ENCODE data around the gene PRSS50.
A peak's percentile ranks its signal among the peaks of the same experiment; 100 is the strongest.
"Not testable (repeated sequence)": the region's sequence is repeated elsewhere in the genome, so short reads cannot be mapped to it uniquely, and the experiment has no call there.

Gene PRSS50

GRCh38 chr3:46707601-46708011, 10.1 kb downstream of the PRSS50 start:
- DNase-seq = peak; percentile 10

- peak; percentile 13 for DNase-seq
Measured at GRCh38 chr3:46706771-46707582, 10.7 kb downstream of the PRSS50 start.

DNA sequence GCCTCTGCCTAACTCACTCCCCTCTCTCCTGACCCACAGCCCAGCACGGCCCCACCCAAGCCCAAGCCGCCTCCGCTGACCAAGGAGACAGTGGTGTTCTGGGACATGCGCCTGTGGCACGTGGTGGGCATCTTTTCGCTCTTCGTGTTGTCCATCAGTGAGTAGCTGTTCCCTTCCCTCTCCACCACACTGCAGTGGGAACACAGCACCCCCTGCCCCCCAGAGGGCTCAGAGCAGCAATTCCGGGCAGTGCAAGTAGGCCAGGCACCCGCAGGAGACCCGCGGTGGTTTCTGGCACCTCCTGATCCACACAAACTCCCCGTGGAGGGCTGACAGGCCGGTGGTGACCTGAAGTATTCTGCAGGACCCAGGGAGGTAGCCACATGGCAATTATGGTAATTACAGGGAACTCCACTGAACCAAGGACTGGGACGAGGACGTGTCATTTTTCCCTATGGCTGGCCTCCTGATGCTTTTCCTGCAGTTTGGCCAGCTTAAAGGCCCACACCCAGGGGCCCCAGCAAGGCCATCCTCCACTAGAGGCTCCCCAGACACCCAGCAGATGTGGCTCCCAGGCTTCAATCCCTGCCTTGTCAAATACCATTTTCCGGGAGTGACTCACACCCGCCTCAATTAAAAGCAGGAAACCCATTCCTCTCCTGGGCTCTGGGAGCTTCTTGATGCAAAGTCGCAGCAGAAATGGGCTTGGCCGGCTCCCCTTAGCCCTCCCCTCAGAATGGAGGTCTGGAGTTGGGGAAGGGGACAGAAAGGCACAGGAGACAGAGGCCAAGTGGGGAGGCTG, 11.7 kb downstream of the PRSS50 start:
- DNase-seq = peak; percentile 81

- DNase-seq = peak; percentile 87
Measured at GRCh38 chr3:46705022-46705530, 12.6 kb downstream of the PRSS50 start.

DNA sequence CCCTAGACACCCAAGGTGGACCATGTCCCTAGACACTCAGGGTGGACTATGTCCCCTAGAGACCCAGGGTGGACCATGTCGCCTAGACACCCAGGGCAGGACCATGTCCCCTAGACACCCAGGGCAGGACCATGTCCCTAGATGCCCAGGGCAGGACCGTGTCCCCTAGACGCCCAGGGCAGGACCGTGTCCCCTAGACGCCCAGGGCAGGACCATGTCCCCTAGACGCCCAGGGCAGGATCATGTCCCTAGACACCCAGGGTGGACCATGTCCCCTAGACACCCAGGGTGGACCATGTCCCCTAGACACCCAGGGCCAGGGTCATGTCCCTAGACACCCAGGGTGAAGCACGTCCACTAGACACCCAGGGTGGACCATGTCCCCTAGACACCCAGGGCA, 13.3 kb downstream of the PRSS50 start:
- DNase-seq = not testable (repeated sequence)

DNA sequence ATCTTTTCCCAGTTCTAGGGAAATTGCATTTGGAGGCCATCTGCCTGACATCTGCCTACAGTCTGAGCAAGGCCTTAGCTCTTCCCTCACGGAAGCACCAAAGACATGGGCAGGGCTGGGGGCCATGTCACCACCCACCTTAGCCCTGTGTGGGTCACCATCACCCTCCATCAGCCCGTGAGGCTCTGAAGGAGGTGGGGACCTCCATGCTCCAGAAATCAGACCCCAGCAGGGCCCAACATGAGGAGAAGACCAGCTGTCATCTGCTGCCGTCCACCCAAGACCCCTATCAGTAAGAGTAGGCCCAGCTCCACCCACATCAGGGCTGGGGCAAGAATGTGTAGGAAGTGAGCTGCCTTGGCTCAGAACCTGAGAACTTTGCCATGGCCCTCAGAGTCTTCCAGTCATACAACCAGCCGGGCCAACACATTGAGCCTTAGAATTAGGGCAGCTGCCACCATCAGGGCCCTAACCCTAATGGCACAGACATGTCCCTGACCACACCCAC, 14.6 kb downstream of the PRSS50 start:
- DNase-seq = no peak

DNA sequence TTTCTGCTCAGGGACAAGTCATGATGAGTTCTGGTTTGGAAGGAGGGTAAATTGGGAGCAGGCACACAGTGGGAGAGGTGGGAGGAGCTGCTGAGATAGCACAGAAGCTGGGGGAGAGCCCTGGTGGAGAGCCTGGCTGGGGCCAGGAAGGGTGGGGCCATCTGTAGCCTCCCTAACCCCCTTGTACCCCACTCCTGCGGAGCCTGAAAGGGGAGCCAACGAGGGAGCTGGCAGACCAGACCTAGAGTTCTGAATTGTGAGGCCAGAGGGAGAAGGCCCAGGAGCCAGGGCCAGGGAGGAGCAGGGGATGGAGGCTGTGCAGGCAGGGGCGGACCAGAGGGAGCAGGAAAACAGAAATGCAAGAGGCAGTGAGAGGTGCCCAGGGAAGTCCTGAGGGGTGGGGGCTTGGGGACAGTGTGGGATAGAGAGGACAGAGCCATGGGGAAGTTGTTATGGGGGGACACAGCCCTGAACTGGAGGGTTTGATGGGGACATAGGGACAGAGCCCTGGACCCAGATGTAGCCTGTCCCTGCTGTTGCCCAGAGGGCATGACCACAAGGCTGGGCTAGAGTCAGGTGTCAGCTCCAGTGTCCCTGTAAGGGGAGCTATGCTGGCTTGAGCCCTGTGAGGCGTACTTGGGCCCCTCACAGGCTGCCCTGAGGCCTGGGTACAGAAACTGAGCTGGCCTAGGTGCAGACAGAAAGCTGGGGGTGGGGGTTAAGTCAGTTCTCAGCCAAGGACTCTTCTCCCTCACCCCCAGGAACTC, 15.2 kb downstream of the PRSS50 start:
- DNase-seq = no peak

DNA sequence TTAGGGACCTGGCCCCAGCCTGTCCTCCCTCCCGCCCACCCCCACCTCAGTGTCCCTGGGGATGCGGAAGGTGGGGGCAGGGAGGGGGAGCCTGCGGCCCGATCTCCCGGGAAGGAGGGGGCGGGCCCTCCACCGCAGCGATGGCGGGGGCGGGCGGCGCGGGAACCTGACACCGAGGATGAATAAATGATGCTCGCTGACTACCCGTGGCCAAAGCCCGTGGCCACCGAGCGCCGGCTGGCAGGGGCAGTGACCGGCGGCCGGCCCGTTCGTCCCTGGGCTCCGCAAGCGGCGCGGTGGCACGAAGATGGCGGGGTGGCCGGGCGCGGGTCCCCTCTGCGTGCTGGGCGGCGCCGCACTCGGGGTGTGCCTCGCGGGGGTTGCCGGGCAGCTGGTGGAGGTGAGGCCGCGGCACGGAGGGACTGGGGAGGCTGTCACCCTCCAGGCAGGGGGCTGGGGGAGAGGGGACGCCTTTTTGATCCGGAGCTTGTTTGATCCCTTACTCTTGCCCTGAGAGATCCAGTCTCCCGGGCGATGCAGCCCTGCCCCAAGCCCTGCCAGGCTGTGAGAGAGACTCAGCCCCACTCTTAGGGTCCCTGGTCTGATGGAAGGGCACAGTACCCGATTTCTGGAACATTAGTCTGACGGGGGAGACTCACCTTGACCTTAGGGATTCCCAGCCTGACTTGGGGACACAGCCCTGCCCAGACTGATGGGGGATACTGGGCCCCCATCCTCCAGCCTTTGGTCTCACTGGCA, 16.3 kb downstream of the PRSS50 start, which contains the start of gene TMIE:
Gene TMIE, plus strand, starts transcription at position 212 of the 759 bp plus-strand sequence. Its CDS starts 96 bp downstream, at position 308.
- no peak for DNase-seq

- DNase-seq = peak; percentile 71
Measured at GRCh38 chr3:46700772-46701171, 16.9 kb downstream of the PRSS50 start.

DNA sequence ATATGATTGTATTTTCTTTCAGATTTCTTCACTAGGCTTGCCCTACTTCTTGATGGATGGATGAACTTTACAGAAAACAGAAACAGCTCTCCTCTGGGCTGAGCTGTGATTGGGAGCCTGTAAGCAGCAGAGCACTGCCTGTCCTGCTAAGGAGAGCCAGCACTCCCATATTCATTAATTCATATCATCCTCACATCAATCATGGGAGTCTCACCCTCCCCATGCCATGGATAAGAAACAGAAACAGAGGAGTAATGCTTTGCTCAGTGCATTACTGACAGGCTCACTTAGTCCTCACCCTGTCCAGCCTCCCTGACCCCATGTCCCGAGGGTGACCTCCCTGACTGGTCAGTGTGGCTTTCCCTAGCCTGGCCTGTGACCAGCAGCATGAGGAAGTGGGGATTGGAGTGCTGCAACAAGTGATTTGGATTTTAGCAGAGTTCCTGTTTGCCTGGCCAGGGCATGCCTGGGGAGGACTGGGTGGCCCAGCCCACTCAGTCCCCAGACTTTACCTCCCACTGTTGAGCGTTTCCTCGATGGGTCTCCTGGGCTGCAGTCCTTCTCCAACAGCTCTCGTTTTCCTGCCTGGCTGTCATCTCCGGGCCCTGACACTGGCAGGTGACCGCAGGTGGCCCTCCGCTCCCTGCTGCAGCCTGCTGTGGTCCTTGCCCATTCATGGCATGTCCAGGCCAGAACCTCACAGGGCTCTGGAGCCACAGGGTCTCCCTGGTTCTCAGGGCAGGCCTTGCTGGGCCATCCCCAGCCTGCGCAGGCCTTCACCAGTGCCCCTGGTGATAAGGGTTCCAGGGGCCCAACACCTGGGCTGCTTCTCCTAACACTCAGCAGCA, 17.8 kb downstream of the PRSS50 start:
- DNase-seq = peak; percentile 66

DNA sequence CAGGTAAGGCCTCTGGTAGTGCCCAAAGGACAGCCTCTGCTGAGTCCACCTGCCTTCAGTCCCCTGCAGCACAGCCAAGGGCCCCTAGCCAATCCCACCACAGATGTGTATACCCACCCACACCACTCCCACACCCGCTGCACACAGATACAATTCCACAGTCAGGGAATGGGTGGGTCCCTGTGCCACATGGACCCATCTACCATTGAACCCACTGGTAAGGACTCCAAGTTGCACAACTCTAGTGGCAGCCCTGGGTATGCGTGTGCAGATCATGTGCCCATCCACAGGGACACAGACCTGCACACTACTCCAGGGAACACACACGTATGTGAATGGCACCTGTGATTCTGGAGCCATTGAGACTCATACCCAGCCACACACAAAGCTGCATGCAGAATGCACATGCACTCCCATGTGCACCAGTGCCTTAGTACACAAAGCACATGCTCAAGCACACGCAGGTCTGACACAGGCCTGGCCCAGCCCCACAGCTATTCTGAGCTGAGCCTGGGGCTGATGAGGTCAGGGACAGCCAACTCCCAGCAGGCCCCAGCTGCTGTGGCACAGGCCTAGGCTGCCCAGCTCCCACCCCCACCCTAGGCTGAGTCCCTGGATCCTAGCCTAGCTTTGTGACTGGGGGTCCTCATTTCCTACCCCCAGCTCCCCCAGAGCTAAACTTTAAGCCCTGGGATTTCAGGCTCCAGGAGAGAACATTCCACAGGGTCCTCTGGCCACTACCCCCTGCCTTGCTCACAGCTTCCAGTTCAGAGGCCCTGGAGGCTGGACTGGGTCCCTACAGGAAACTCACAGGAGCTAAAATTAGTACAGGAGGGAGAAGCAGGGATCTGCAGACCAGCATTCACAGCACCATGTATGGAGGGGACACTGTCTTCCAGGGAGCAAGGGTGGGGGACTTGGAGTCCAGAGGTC, 21.4 kb downstream of the PRSS50 start:
- DNase-seq = peak; percentile 56

DNA sequence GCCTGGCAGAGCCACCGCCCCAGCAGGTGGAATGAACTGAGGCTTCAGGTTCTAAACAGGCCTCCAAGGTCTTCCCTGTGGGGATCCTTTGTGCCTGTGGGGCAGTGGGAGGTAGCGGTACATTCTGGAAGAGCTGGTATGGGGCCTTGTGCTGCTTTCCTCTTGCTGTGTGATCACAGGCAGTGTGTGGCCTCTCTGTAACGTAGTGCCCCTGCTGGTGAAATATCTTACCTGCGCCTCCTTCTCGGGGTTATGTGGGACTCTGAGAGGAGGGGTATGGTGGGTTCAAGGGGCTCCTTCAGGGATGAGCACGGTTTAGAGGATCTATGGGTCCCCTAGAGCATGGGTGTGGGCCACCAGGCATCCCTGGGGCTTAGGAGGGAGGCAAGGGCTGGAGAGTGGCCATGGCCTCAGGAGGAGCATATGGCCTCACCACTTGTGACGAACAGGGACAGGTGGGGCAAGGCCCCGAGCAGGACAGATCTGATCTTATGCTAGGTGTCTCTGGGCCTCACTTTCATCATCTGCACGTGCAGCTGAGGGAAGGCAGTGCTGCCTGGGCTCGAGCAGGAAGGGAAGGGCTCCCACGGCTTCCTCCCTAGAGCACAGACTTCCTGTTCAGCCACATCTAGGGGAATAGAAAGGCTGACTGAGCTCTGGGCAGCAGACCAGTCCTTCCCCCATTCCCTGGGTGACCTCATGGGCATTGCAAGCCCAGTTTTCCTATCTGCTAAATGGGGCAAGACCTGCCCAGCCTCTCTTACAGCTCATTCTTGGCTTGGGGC, 22.3 kb downstream of the PRSS50 start:
- peak; percentile 59 for DNase-seq

DNA sequence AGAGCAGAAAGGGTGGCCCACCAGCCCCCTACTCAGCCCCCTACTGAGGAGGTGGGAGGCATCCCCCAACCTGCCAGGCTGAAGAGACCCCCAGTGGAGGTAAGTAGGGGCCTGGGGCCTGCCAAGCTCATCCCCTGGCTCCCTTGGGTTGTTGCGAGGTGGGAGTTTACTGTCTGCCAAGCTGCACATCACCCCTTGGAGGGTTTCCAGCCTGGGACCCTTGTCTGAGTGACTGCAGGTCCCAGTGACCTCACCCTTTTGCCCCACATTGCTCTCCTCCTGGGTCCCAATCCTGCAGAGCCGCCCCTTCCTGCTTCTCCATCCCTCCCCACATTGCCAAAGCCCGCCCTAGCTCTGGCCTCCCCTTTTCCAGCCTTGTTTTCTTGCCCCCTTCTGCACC, 23.1 kb downstream of the PRSS50 start:
- DNase-seq = no peak

DNA sequence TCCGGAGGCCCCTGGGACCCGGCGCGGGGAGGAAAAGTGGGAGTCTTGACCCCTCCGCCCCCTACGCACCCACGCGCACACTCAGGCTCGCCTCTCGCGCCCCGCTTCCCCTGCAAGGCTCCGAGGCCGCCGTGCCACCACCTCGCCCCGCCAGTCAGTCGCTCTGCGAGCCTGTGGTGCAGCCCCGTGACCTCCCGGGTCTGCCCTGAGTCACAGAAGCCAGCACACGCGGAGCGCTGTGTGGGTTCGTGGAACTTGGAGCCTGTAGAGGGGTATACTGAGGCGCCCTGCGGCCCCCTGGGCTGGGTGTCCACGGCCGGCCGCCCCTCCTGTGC, 23.8 kb downstream of the PRSS50 start:
- DNase-seq = peak; percentile 40

DNA sequence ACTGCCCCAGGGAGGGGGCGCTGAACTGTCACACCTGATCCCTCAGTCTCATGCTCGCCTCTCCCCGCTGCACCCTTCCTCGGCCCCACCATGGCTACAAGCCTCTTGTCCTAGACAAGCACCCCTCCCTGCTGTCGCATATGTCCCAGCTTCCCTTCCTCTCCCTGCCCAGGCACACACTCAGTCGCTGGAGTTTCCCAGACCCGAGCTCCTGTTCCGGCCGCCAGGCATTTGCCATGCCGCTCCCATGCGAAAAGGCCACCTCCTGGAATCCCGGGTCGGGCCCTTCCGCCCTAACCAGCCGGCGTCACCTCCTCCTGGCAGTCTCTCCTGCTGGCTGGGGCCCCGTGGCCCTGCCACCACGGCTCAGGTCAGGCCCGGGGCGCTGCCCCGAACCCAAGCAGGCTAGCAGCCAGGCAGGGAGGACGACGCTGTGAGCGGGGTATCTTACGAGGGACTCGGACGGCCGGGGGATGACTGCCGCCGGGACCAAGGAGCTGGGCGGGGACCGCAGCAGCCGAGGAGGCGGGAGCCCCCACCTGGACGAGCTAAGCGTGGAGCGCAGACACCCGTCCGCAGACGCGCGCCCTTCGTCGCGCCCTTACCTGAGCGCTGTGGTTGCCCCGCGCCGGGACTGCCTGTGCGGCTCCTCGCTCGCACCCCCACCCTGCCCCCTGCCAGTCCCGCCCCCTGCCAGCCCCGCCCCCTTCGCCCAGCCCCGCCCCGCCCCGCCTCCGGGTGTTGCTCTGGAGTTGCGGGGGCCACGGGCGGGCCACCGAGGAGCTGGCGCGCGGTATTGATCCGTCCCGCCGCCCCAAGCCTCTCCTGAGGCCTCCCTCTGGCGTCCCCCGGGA, 24.4 kb downstream of the PRSS50 start, which contains the start of gene ALS2CL:
Gene ALS2CL, minus strand, starts transcription at position 642 of the 854 bp plus-strand sequence. CDS start 4,239 bp downstream, outside the sequence.
- peak; percentile 67 for DNase-seq

DNA sequence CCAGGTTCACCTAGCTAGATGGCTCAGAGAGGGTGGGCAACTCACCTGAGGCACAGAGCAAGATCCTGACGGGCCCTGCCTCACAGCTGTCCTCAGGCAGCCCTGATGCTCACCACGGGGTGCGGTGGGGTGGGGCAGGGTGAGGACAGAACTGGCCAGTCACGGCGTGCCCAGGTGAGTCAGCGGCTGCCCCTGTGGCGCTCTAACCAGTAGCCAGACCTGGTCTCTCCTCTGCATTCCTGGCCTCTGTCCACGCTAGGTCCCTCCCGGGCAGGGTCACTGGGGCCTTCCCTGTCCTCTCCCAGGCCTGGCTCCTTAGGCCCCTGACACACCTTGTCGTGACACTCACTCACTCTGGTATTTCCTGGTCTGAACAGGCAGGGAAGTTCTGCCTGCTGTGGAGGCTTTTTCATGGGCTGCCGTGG, 25.1 kb downstream of the PRSS50 start:
- DNase-seq = peak; percentile 37

GRCh38 chr3:46690798-46691197, 26.9 kb downstream of the PRSS50 start:
- no peak for DNase-seq

GRCh38 chr3:46685446-46685845, 32.2 kb downstream of the PRSS50 start:
- DNase-seq = no peak
